SK-N-SH (cell line): ENCODE measurements around the gene CATSPERD. TPM values are rescaled to one million over a fixed set of nuclear protein-coding genes. Genes with fewer than 3 reads are reported as not detected.
A peak's percentile ranks its signal among the peaks of the same experiment; 100 is the strongest.

ENCODE experiments used
- CTCF ChIA-PET: fragments of 300-600, 350-600 bp; formaldehyde crosslinking; extraction: SDS; loops from one replicate; lab custom pipeline; 2021; lab: Yijun Ruan, JAX
- POLR2A ChIA-PET: fragments of 350-600 bp; sonication (Branson Sonifier 250); formaldehyde crosslinking; extraction: SDS; loops from one replicate; lab custom pipeline; 2020; ENCODE audit warnings: antibody characterized with exemption, inconsistent platforms; lab: Yijun Ruan, JAX
- DNase-seq: peaks from one replicate; pipeline ENCODE4 v3.0.0; 2012
- H2AFZ ChIP-seq: fragments of 200-600 bp; sonication (generic); 2 replicates; pipeline ENCODE4 v1.8.1; 2016; ENCODE audit warnings: antibody characterized with exemption, mild to moderate bottlenecking, low read depth
- H3F3A ChIP-seq: fragments of 200-600 bp; sonication (generic); replicated peaks from 2 replicates; pipeline ENCODE3; 2016; ENCODE audit warnings: antibody characterized with exemption, mild to moderate bottlenecking; ENCODE audit not compliant: insufficient read depth
- H3K27ac ChIP-seq, 2 experiments: fragments of 200-500 bp in 1 of 2; fragments of 200-600 bp in 1 of 2; sonication (Bioruptor generic) in 1 of 2; sonication (generic), shearing (Covaris generic) in 1 of 2; 2 replicates each; pipeline versions ENCODE4 v1.5.1 to v1.6.1; 2014 to 2016; ENCODE audit warnings: low read depth in 2 of 2, inconsistent platforms in 1 of 2, low read length in 1 of 2, mild to moderate bottlenecking in 1 of 2, mixed read lengths in 1 of 2
- H3K27me3 ChIP-seq: fragments of 200-600 bp; sonication (generic), shearing (Covaris generic); 2 replicates; pipeline ENCODE4 v1.6.1; 2016; ENCODE audit warnings: mixed run types; ENCODE audit not compliant: insufficient read depth
- H3K36me3 ChIP-seq, 2 experiments: fragments of 200-500 bp in 1 of 2; fragments of 200-600 bp in 1 of 2; sonication (Bioruptor generic) in 1 of 2; sonication (generic) in 1 of 2; replicated peaks in 1 of 2; 2 replicates each; pipeline versions ENCODE3 to v1.5.1; 2014 to 2016; ENCODE audit warnings: low read length in 1 of 2, mild to moderate bottlenecking in 1 of 2; ENCODE audit not compliant: insufficient read depth in 2 of 2, control insufficient read depth in 1 of 2
- H3K4me1 ChIP-seq, 2 experiments: fragments of 200-500 bp in 1 of 2; fragments of 200-600 bp in 1 of 2; sonication (Bioruptor generic) in 1 of 2; sonication (generic), shearing (Covaris generic) in 1 of 2; 2 replicates each; pipeline versions ENCODE4 v1.5.1 to v1.6.1; 2014 to 2016; ENCODE audit warnings: low read depth in 1 of 2, low read length in 1 of 2, mixed run types in 1 of 2; ENCODE audit not compliant: insufficient read depth in 2 of 2, control insufficient read depth in 1 of 2
- H3K4me2 ChIP-seq: fragments of 200-600 bp; sonication (generic), shearing (Covaris generic); 2 replicates; pipeline ENCODE4 v1.6.1; 2017; ENCODE audit warnings: mixed run types
- H3K4me3 ChIP-seq, 2 experiments: fragments of 200-500 bp in 1 of 2; fragments of 200-600 bp in 1 of 2; sonication (Bioruptor generic) in 1 of 2; sonication (generic), shearing (Covaris generic) in 1 of 2; 2 replicates each; pipeline versions ENCODE4 v1.5.1 to v1.8.1; 2014 to 2016; ENCODE audit warnings: low read depth in 2 of 2, inconsistent platforms in 1 of 2, low read length in 1 of 2, mild to moderate bottlenecking in 1 of 2, mixed read lengths in 1 of 2, moderate library complexity in 1 of 2
- H3K79me2 ChIP-seq: fragments of 200-600 bp; sonication (generic); 2 replicates; pipeline ENCODE4 v1.8.1; 2017; ENCODE audit warnings: mild to moderate bottlenecking; ENCODE audit not compliant: insufficient read depth
- H3K9ac ChIP-seq: fragments of 200-600 bp; sonication (generic); 2 replicates; pipeline ENCODE4 v1.6.1; 2017; ENCODE audit warnings: mixed run types
- H3K9me2 ChIP-seq: fragments of 200-600 bp; sonication (generic); 2 replicates; pipeline ENCODE4 v1.6.1; 2017; ENCODE audit warnings: mixed run types
- H3K9me3 ChIP-seq: fragments of 200-600 bp; sonication (generic); 2 replicates; pipeline ENCODE4 v1.6.1; 2017; ENCODE audit warnings: mixed run types, mild to moderate bottlenecking, moderate library complexity
- H4K20me1 ChIP-seq: fragments of 200-600 bp; sonication (generic); 2 replicates; pipeline ENCODE4 v1.6.1; 2017; ENCODE audit warnings: mild to moderate bottlenecking, mixed run types; ENCODE audit not compliant: insufficient read depth
- EZH2phosphoT487 ChIP-seq: fragments of 200-600 bp; sonication (generic); IDR thresholded peaks from 2 replicates; pipeline ENCODE4 v1.6.1; 2017; ENCODE audit warnings: low read depth, mixed run types, mild to moderate bottlenecking, antibody characterized with exemption, moderate library complexity, borderline replicate concordance
- FOXJ3 ChIP-seq: sonication (generic); formaldehyde crosslinking; IDR thresholded peaks from 2 replicates; pipeline ENCODE4 v1.5.1; 2020; ENCODE audit warnings: mild to moderate bottlenecking, missing genetic modification reagents
- FOXM1 ChIP-seq: IDR thresholded peaks from 2 replicates; pipeline ENCODE4 v1.4.0; 2012; ENCODE audit warnings: low read depth, mild to moderate bottlenecking
- GABPA ChIP-seq: IDR thresholded peaks from 2 replicates; pipeline ENCODE4 v1.4.0; 2012; ENCODE audit warnings: low read depth, mild to moderate bottlenecking
- MEF2A ChIP-seq: IDR thresholded peaks from 2 replicates; pipeline ENCODE4 v1.4.0; 2012; ENCODE audit warnings: low read depth, borderline replicate concordance
- RCOR1 ChIP-seq: fragments of 150-350 bp; IDR thresholded peaks from 2 replicates; pipeline ENCODE4 v1.6.1; 2017; ENCODE audit warnings: antibody characterized with exemption, low read length
- RFX5 ChIP-seq: IDR thresholded peaks from 2 replicates; pipeline ENCODE4 v1.6.1; 2012; ENCODE audit warnings: mild to moderate bottlenecking, improper control_type of control experiment, low read length
- RXRA ChIP-seq: IDR thresholded peaks from 2 replicates; pipeline ENCODE4 v1.4.0; 2012; ENCODE audit warnings: low read depth, mild to moderate bottlenecking, borderline replicate concordance
- SIN3A ChIP-seq: IDR thresholded peaks from 2 replicates; pipeline ENCODE4 v1.6.1; 2012; ENCODE audit warnings: low read depth, mild to moderate bottlenecking, low read length, moderate library complexity, borderline replicate concordance
- SMC3 ChIP-seq: IDR thresholded peaks from 2 replicates; pipeline ENCODE4 v1.6.1; 2012; ENCODE audit warnings: low read depth, low read length, improper control_type of control experiment
- WGBS: methylation state at CpG from one replicate; pipeline ENCODE4 v1.1.6; 2017; ENCODE audit warnings: low lambda C conversion rate; 5-methylcytosine and 5-hydroxymethylcytosine counted together
- polyA plus RNA-seq, 3 experiments: library from polyadenylated mRNA; depleted of rRNA; stranded (reverse); fragments of >200 nt; gene quantifications; 2 replicates each; pipeline ENCODE4 v1.2.3, GENCODE V29; 2012
- TF ChIP-seq, protein P1 (sequence below): IDR thresholded peaks from 2 replicates; pipeline ENCODE4 v1.6.1; 2012; ENCODE audit warnings: mild to moderate bottlenecking, low read depth, low read length, moderate library complexity
- TF ChIP-seq, protein P2 (sequence below): IDR thresholded peaks from 2 replicates; pipeline ENCODE4 v1.4.0; 2012; ENCODE audit warnings: low read depth, borderline replicate concordance

Gene CATSPERD
- polyA plus RNA-seq, 1 of the 3 experiments (the other 2 are of a cell fraction), result not detected

DNA sequence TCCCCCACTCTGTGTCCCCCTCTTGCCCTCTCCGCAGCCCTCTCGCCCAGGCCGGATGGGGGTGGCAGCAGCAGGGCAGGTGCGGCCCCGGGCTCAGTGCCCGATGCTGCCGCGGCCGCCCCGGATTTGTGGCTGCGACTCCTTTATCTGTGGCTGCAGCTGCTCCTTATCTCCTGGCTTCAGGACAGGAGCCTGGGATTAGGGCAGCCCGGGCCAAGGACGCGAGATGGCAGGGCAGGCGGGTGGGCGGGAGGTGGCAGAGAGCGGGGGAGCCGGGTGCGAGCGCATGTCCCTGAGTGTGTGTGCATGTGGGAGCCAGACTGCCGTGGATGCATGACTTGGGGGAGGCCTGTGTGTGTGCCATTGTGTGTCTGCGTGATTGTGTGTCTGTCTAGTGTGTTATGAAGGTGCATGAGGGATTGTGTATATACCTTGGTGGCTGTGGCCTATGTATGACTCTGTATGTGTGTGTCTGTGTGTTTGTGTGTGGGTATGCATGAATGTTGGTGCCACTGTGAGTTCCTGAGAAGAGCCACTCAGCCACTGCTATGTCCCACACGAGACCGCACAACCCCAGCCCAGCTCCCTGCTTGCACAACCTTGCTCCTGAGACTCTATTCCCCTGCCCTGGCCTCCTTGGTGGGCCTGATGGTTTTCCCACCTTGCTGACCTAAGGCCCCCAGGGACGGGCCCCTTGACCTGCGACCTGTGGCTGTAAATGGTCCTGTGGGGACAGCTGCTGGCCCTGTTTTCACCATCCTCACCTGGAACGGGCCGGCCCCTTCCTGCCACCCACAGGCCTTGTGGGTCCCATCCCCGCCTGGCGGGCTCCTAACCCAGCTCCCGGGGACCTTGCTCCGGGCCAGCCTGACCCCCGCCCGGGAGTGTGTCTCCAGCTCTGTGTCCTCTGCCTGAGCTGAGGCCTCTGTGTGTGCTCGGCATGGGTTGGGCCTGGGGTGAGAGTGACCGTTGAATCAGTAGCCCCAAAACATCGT is 79.1 kb downstream of the CATSPERD start (continued):
- TF ChIP-seq, protein P1, sequence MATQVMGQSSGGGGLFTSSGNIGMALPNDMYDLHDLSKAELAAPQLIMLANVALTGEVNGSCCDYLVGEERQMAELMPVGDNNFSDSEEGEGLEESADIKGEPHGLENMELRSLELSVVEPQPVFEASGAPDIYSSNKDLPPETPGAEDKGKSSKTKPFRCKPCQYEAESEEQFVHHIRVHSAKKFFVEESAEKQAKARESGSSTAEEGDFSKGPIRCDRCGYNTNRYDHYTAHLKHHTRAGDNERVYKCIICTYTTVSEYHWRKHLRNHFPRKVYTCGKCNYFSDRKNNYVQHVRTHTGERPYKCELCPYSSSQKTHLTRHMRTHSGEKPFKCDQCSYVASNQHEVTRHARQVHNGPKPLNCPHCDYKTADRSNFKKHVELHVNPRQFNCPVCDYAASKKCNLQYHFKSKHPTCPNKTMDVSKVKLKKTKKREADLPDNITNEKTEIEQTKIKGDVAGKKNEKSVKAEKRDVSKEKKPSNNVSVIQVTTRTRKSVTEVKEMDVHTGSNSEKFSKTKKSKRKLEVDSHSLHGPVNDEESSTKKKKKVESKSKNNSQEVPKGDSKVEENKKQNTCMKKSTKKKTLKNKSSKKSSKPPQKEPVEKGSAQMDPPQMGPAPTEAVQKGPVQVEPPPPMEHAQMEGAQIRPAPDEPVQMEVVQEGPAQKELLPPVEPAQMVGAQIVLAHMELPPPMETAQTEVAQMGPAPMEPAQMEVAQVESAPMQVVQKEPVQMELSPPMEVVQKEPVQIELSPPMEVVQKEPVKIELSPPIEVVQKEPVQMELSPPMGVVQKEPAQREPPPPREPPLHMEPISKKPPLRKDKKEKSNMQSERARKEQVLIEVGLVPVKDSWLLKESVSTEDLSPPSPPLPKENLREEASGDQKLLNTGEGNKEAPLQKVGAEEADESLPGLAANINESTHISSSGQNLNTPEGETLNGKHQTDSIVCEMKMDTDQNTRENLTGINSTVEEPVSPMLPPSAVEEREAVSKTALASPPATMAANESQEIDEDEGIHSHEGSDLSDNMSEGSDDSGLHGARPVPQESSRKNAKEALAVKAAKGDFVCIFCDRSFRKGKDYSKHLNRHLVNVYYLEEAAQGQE, result no peak
- TF ChIP-seq SMC3 (no peak), RCOR1 (peak; percentile 78), RFX5 (no peak)
- TF ChIP-seq, protein P2, sequence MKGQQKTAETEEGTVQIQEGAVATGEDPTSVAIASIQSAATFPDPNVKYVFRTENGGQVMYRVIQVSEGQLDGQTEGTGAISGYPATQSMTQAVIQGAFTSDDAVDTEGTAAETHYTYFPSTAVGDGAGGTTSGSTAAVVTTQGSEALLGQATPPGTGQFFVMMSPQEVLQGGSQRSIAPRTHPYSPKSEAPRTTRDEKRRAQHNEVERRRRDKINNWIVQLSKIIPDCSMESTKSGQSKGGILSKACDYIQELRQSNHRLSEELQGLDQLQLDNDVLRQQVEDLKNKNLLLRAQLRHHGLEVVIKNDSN, result no peak

DNA sequence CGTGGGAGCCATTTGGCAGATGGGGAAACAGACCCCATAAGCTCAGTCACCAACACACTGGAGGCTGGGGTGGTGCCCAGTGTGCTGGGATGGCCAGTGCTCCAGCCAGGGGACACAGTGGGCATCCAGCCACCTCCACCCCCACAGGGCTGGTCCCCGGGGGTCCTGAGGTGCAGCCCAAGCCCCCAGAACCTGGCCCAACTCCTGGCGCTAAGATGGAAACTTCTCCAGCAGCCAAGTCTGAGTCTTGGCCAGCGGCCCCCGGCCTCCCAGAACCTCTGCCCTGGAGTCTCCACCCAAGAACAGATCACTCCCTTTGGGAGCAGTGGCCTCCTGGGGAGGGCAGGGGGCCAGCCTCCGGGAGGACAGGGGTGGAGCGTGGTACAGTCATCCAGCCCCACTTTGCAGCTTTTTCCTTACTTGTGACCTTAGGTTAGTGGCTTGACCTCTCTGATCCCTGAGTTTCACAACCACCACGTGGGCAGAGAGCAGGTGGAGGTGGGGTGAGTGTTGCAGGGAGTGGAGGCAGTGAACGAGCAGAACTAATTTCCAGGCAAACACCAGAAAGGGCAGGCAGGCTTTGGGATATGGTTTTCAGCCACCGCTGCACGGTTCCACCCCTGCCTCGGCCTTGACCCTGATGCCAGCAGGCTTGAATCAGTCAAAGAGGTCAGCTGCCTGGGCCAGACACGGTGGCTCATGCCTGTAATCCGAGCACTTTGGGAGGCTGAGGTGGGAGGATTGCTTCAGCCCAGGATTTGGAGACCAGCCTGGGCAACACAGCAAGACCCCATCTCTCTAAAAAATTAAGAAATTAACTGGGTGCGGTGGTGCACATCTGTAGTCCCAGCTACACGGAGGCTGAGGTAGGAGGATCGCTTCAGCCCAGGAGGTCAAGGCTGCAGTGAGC is 80.2 kb downstream of the CATSPERD start:
- H3K4me2 ChIP-seq, result no peak overlapping the region
- no peaks in the 10 kb centered on the region for H4K20me1 ChIP-seq
- no peak overlapping the region for H3K9ac ChIP-seq
- no peak overlapping the region for H2AFZ ChIP-seq
- peaks cover 3 to 35% of the 10 kb centered on the region in 2 experiments; a peak in 1 of 4 replicates for H3K4me1 ChIP-seq
- TF ChIP-seq MEF2A (no peak), RXRA (no peak), SIN3A (no peak), FOXJ3 (CRISPR knock-in tag) (no peak), GABPA (no peak), EZH2phosphoT487 (no peak), FOXM1 (no peak), RCOR1 (no peak)
- TF ChIP-seq, protein P2, result no peak
- ChIA-PET CTCF (interaction anchor here (1.4 to 4.2 kb wide), 3 partner anchors 23 to 222 kb away, joined by 3 to 51 read pairs (median 22); partner anchors contain the start of gene NDUFA11), POLR2A (interaction anchor here (1.6 kb wide), 1 partner anchor 82 kb away, joined by 4 read pairs; no protein-coding TSS in a partner anchor)
- no peak for DNase-seq
- no peaks in the 10 kb centered on the region for H3K79me2 ChIP-seq
- no peaks in the 10 kb centered on the region for H3K36me3 ChIP-seq
- H3K4me3 ChIP-seq, result no peak overlapping the region
- H3K9me3 ChIP-seq, result no peaks in the 10 kb centered on the region
- H3F3A ChIP-seq, result no peaks in the 10 kb centered on the region
- H3K27ac ChIP-seq, result no peak overlapping the region; a peak in 1 of 4 replicates
- WGBS, result 79% methylated on average over 10 of the region's 17 CpGs
- H3K27me3 ChIP-seq, result peaks cover 6% of the 10 kb centered on the region; the same call in 1 of the 2 replicates
- H3K9me2 ChIP-seq, result no peaks in the 10 kb centered on the region
